HL-60/S4 (cell line): Measurements from ENCODE around the gene ZNF354C.
"Not testable (repeated sequence)": the region's sequence is repeated elsewhere in the genome, so short reads cannot be mapped to it uniquely, and the experiment has no call there.

ENCODE experiments used
- in situ Hi-C: fragments of 300-500 bp; cut with MboI; formaldehyde crosslinking; loops from 2 replicates; pipeline ENCODE4 v1.14.3; 2022; ENCODE audit warnings: low sequenced_read_pairs

Gene ZNF354C

DNA sequence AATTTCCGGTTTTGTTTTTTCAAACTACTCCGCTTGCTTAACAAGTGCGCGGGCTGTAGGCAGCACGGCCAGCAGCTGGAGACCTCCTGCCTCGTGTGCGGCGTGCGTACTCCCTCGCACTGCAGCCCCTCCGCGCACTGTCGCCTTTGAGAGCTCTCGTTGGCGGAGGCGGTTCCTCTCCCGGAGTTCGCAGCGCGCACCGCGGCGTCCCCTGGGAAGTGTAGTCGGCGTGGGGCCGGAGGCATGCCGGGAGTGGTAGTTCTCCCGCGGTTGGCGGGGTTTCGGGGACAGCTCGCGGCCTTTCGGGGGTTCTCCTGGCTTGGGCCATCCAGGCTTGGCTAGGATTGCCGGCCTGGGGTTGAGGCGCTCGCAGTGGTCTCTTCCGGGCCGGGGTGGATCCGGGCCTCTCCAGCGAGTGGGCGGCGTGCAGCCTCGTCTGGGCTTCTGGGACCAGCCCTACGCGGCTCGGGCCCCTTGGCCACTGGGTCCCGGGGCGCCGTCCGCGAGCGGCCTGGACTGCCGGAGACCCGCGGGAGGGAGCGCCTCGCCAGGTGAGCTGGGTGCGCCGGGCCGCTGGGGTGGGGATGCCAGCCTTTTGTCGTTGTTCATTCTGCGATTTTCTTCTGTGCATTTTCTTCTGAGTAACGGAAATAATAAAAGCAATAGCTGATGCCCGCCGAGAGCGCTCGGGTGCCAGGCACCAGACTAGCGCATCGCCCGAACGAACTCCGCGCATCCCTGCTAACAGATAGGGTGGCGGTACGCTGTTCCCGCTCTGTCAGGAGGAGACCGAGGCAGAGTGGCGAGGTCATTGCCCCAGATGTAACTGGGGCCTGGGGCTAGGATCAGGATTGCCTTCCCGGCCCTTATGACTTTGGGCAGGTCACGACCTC is at the start of gene ZNF354C:
Gene ZNF354C, plus strand, starts transcription at position 258 of the 893 bp plus-strand sequence. CDS start 1,696 bp downstream, outside the sequence.
- in situ Hi-C loops = no loop called here

DNA sequence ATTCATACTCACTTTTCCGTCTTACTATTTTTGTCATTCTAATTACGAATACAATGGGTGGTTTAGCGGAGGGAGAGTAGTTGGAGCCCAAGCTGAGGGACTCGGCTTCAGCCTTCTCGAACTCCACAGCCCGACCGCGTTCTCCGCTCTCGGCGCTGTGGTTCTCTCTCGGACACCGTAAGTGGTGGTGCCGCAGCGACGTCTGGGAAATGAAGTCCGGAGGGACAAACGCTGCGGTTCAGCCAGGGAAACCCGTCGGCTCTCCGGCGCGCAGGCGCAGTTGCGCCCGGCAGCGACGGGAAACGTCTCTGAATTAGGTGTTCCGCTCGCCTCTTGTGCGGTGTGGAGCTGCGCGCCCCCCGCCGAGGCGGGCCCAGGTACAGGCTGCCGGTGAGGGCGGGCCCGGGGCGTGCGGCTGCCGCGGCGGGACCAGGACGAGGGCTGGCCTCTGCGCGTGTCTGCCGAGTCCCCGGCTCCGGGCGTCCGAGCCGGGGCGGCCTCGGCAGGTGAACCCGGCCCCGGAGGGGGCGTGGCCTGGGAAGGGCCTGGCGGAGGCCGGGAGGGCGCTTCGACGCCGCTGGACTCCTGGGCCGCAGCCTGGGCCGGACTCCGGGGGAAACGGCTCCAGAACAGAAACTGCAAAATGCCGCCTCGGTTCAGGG is 36.5 kb upstream of the ZNF354C start, which contains the start of gene ZNF879:
Gene ZNF879, plus strand, starts transcription at position 277 of the 662 bp plus-strand sequence. CDS start 1,201 bp downstream, outside the sequence.
- in situ Hi-C loops = no loop called here

DNA sequence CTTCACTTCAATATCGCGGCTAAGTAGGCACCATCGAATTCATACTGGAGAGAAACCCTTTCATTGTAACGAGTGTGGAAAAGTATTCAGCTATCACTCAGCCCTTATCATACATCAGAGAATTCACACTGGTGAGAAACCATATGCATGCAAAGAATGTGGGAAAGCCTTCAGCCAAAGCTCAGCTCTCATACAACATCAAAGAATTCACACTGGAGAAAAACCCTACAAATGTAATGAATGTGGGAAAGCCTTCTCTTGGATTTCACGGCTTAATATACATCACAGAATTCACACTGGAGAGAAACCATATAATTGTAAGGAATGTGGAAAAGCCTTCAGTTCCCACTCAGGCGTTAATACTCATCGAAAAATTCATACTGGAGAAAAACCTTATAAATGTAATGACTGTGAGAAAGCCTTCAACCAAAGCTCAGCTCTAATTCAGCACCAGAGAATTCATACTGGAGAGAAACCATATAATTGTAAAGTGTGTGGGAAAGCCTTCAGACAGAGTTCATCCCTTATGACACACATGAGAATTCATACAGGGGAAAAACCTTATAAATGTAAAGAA is 27.1 kb upstream of the ZNF354C start:
- in situ Hi-C loops = no loop called here

DNA sequence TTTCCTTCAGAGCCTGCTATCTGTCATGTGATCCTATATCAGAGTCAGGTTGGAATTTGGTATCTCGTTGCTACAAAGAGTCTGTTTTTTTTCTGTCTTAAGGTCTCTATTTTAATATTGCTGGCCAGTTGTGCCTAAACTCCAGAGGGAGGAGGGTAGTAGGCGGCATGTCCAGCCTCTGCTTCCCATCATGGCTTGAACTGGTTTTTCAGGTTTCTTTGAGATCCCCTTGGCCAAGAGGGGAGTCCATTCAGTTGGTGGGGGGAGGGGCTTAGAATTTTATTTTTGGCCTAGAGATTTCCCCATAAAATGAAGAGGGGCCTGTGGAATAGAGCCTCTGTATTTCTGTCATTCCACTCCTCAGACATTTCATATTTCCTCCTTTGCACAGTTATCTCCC is 15.4 kb upstream of the ZNF354C start:
- in situ Hi-C loops = no loop called here

DNA sequence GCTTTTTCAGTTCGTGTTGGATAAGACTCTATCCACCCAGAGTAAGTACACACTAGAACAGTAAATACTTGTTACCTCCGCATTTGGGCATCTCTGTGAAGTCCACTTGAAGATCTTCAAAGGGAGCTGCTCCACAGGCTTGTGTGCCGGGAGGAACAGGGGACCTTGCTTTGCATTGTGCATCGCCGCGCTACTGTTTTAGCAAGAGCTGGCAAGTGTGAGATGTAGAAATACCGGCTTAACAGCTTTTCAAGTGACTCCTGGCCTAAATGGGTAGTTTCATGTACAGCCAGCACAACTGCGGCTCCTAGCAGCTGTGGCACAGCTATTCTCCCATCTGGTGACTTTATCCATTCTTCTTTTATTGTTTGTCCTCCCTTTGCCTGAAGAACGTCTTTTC is 8.4 kb upstream of the ZNF354C start:
- in situ Hi-C loops = no loop called here

DNA sequence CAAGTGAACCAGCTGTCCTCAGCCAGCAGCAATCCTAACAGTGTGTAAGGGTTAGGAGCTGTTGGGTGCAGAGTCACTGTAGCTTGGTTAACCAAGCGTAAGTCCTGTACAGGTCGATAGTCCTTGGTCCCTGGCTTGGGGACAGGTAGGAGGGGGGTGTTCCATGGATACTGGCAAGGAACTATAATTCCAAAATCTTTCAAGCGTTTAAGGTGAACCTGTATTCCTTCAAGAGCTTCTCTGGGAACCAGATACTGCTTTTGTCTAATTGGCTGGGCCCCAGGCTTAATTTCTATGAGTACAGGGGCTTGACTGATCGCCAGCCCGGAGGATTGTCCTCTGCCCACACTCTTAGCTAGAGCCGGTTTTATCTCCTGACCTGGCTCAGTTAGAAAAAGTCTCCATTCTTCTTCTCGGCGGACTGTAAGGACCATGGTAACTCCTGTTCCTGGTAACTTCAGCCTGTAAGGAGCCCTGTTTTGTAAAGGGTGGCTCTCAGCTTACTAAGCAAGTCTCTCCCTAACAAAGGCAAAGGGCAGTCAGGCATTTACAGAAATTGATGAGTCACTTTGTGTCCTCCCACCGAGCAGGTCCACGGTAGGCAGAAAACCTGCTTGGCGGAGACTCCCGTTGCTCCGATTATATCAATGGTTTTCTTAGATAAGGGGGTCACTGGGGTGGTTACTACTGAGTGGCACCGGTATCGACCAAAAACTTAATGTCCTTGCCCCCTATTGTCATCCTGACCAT is 6.0 kb upstream of the ZNF354C start:
- in situ Hi-C loops = no loop called here

DNA sequence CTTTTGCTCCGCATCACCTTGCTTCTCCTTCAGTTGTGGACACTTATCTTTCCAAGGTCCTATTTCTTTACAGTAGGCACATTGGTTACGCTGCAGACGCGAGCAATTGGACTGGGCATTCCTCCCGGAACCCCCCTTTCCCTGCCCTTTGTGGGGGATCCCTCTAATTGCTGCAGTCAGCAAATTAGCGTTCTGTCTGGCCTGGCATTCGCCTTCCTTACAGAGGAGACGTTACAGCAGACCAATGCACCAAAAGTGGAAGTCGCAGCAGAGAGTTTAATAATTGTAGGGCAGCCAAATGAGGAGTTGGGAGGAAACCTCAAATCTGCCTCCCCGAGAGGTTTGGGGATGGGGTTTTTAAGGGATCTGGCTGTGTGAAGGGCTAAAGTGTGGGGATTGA is 5.3 kb upstream of the ZNF354C start:
- in situ Hi-C loops = no loop called here

DNA sequence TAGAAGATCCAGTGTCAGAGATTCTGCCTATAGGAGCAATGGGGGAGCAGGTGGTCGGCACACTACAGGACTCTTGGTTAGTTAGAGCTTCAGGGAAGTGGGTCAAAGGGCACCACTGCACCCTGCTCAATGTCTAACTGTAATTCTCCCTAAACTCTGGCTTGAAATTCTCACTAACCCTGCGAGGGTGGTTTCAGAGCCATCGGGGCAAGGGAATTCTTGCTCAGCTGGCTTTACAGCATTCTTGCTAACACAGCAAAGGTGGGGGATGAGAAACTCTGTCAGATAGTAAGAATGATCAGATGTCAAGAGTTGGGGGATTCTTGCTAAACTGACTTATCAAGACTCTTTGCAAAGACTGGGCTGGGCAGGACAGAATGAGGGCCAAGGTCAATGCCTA is 4.7 kb upstream of the ZNF354C start:
- in situ Hi-C loops = no loop called here

DNA sequence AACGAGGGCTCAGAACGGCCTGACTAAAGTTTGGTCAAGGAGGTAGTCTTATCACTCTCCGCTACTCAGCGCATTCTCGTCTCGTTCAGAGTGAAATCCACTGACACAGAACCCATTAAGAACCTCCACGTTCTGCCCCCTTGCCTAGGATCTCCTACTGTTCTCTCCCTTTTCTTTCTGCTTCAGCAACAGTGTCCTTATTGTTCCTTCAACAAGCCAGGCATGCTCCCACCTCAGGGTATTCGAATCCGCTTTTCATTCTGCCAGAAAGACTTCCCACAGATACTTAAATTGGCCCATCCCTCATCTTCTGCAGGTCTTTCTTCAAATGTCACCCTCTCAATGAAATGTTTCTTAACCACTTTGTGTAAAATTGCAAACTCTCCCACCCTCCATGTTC is 4.3 kb upstream of the ZNF354C start:
- in situ Hi-C loops = no loop called here

DNA sequence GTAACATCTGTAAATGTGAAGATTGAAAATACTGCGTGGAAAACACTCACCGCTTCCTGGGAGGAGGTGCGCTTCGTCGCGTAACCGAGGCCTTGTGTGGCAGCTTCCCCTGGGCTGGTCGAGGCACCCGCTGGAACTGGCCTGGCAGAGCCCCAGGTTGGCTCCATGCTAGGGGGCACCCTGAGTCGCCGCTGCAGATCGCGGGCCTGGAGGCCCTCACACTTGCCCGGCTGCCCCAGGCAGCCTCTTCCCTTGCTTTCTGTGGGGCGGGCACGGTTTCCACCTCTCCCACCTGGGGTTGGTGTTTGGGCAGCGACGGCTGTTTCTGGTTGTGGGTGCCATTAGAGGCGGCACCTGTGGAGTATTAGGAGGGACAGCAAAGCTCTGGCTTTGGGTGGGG is 852 bp downstream of the ZNF354C start:
- in situ Hi-C loops = no loop called here

DNA sequence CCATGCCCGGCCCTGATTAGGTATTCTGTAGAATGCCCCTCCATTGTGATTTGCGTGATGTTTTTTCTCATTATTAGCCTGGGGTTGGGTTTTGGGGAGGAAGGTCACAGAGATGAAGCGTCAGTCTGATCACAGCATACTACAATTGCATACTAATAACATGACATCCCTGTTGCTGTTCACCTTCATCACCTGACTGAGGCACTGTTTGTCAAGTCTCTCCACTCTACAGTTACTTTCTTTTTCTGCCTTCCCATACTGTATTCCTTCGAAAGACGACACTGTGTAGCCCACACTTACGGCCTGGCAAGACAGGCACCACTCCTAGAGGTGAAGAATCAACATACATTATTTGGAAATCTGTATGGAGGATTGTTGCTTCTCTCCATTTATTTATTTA is 5.5 kb downstream of the ZNF354C start:
- in situ Hi-C loops = no loop called here

DNA sequence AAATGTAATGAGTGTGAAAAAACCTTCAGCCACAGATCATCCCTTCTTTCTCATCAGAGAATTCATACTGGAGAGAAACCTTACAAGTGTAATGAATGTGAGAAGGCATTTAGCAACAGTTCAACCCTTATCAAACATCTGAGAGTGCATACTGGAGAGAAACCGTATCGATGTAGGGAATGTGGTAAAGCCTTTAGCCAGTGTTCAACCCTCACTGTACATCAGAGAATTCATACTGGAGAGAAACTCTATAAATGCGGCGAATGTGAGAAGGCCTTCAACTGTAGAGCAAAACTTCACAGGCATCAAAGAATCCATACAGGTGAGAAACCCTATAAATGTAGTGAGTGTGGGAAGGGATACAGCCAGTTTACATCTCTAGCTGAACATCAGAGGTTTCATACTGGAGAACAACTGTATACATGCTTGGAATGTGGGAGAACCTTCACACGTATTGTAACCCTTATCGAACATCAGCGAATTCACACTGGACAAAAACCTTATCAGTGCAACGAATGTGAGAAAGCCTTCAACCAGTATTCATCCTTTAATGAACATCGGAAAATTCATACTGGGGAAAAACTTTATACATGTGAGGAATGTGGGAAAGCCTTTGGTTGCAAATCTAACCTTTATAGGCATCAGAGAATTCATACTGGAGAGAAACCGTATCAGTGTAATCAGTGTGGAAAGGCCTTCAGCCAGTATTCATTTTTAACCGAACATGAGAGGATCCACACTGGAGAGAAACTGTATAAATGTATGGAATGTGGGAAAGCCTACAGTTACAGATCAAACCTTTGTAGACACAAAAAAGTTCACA is 19.2 kb downstream of the ZNF354C start:
- in situ Hi-C loops = no loop called here

DNA sequence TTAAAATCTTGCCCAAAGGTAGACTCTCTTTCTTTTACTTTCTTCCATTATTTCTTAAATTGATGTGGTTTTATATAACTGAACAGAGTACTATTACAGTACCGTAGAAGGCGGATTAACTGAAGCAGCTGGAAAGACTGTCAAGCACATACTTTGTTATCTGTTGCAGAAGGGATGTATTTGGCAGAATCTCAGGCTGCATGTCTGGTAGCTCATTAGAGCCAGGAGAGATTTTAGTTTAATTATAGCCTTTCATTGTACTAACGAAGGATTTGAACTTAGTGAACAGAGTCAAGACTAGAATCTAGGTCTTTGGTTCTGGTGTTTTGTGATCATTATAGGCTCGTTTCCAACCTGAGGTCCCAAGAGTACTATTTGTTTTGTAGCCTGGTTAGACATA is 20.6 kb downstream of the ZNF354C start:
- in situ Hi-C loops = no loop called here

DNA sequence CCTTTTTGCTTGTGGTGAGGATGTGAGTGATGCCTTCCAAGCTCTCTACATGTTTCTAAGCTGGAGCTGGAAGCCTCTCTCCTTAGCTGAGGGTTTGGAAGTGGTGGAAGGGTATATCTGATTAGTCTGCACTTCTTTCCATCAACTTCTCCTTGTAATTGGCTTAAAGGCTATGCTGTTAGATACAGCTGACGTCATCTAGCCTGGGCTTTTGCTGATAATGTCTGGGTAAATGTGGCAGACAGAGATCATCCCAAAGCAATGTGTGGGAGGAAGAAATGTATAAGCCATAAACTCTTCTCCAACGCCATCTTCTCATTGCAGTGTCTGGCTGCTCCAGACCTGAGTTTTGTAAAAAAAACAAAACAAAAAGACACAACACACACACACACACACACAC is 29.3 kb downstream of the ZNF354C start:
- in situ Hi-C loops = no loop called here

DNA sequence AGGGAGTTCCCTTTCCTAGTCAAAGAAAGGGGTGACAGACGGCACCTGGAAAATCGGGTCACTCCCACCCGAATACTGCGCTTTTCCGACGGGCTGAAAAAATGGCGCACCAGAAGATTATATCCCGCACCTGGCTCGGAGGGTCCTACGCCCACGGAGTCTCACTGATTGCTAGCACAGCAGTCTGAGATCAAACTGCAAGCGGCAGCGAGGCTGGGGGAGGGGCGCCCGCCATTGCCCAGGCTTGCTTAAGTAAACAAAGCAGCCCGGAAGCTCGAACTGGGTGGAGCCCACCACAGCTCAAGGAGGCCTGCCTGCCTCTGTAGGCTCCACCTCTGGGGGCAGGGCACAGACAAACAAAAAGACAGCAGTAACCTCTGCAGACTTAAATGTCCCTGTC is 41.1 kb downstream of the ZNF354C start:
- in situ Hi-C loops = not testable (repeated sequence)

DNA sequence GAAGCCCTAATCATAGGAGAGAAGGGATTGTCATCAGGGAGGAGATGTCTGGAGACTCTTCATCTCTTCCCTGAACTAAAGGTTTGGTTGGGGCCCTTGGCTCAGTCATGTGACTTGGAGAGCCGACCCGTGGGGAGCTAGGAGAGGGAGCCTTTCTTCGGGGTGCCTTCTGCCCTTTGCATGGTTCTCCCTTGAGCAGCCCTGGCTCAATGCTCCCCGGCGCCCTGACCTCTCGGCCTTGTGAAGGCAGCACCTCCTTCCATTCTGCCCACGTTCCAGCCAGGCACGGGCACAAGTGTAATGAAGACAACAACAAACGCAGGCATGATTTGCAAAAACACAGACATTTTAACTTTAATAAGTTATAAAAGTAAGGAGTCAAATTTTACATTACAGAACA is 50.4 kb downstream of the ZNF354C start:
- in situ Hi-C loops = no loop called here

DNA sequence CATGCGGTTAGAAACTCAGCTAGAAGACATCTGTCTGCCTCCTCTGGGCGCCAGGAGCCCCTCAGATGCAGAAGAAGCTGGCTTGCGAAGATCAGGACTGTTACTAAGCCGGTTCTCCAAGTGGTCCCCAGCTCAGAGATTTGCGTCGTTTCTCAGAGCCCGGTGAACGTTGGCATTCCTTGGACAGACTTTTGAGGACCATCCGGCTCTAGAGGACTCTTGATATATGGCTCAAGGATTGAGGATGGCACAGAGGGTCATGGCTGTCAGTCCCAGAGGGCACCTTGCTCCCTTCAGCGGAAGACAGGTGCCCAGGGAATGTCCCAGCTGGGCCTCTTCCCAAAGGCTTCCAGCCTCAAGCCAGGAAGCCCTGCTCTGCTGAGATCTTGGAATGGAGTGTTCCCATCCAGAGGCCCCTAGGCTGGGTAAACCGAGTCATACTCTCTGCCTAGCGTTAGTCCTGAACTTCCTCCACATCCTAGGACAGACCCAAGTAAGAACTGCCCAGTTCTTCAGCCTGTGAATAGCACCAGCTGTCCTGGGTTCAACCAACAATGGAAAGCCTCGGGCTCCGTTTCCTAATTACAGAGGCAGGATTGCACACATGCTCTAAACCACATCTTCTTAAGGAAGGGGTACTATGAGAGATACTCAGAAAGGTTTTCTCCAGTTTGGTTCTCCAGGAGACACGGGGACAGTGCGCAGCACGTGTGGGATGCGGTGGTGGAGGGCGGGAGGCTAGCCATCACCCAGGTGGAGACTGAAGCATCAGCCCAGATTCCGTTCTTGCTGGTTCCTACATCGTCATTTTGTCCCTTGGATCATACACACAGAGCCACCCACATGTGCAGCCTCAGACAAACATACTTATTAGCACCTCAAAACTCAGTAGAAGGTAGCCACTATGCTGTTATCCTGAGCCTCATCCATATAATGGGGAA is 51.4 kb downstream of the ZNF354C start:
- in situ Hi-C loops = no loop called here

DNA sequence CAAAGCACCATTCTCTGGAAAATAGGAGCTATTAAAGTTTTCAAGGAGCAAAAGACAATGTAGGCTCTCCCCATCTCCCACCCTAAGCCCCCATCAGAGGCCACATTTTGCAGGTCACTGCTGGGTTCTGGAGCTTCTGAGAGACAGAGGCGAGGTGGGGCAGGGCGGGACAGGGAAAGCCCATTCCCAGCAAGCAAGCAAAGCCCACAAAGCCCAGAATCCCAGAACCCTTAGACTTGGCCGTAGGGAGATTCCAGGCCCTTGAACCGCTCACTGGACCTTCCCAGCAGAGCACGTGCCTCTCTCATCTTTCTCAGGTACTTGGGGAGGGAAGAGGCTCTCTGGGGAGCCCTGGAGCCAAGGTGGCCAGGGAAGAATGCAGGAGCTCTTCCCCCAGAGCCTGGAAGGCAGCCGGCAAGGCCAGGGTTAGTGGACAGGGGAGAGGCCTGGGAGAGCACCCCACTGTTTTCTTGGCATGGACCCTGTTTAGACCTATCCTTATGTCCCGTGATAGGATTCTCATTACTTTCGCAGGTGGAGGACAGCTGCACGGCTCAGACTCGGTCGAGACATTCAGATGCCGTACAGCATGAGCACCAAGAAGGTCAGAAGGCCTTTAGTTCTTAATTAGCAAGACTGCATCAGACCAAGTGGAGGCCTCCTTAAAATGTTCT is 52.4 kb downstream of the ZNF354C start:
- in situ Hi-C loops = no loop called here

DNA sequence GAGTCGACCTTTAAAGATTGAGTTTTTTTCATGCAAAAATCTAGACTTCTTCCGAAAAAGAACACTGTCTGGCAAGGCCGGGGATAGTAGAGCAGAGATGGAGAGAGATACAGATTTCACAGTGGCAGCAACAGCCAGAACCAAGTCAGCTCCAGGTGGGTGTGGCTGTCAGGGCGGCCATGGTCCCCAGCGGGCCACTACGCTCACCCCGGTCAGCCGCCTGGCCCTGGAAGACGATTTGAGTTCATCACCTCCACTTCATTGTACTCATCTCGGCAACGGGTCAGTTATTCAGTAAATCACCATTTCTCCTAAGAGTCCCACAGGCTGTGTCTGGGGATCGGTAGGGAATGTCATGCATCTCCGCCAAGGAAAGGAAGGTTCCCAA is 53.0 kb downstream of the ZNF354C start:
- in situ Hi-C loops = no loop called here
